Adrenal gland (tissue), 12 donors: Measurements from ENCODE around the gene DCK. TPM values are rescaled to one million over a fixed set of nuclear protein-coding genes. Genes with fewer than 3 reads are reported as not detected.

ENCODE experiments used
- DNase-seq, 7 donors: peaks; one replicate each; pipeline ENCODE4 v3.0.0-alpha.2; 2019 to 2020
- H3K27ac ChIP-seq, 5 donors: fragments of 200-600 bp; sonication (generic) in 4 of 5; 1 replicate in 3 of 5; 2 replicates in 2 of 5; pipeline versions ENCODE4 v1.5.1 to v1.8.0; 2016 to 2020; ENCODE audit warnings: mild to moderate bottlenecking in 1 of 5
- H3K27me3 ChIP-seq: fragments of 200-600 bp; 2 replicates; pipeline ENCODE4 v1.8.0; 2021
- H3K36me3 ChIP-seq, 2 donors: fragments of 200-600 bp; replicated peaks in 1 of 2; 1 replicate in 1 of 2; 2 replicates in 1 of 2; pipeline versions ENCODE4 v1.5.1 to v1.8.0; 2018 to 2022
- H3K4me1 ChIP-seq, 2 donors: fragments of 200-600 bp; replicated peaks in 1 of 2; 1 replicate in 1 of 2; 2 replicates in 1 of 2; pipeline versions ENCODE4 v1.5.1 to v1.8.0; 2018 to 2021
- H3K4me3 ChIP-seq, 4 donors: fragments of 200-600 bp; sonication (generic) in 3 of 4; one replicate each; pipeline ENCODE4 v1.5.1; 2016 to 2018
- H3K9me3 ChIP-seq, 3 donors: fragments of 200-600 bp; sonication (generic) in 1 of 3; replicated peaks in 1 of 3; 1 replicate in 2 of 3; 2 replicates in 1 of 3; pipeline versions ENCODE4 v1.5.1 to v1.8.0; 2016 to 2021
- CTCF ChIP-seq, 6 experiments: fragments of 450-650 bp in 4 of 6; fragments of 200-600 bp in 2 of 6; sonication (generic) in 1 of 6; IDR thresholded peaks; 1 replicate in 5 of 6; 2 replicates in 1 of 6; pipeline versions ENCODE4 v1.5.1 to v1.8.0; 2016 to 2021; ENCODE audit warnings: antibody characterized with exemption in 6 of 6, mild to moderate bottlenecking in 2 of 6, moderate library complexity in 1 of 6
- POLR2A ChIP-seq, 2 donors: fragments of 450-650 bp; IDR thresholded peaks; one replicate each; pipeline ENCODE4 v1.6.1; 2017; ENCODE audit warnings: antibody characterized with exemption in 2 of 2, mild to moderate bottlenecking in 2 of 2, moderate library complexity in 1 of 2
- WGBS, 4 donors: extraction: QIAGEN DNeasy Blood & Tissue Kit in 2 of 4; methylation state at CpG; one replicate each; pipeline versions ENCODE4 v1.1.5 to v1.1.7; 2013 to 2017; 5-methylcytosine and 5-hydroxymethylcytosine counted together
- intact Hi-C, 2 donors: fragments of 100-400 bp; cut with DNase I; formaldehyde crosslinking; loops; one replicate each; pipeline versions ENCODE4 v1.14.1 to v1.15.0; 2022 to 2023
- polyA plus RNA-seq, 3 donors: library from polyadenylated mRNA; stranded (reverse); fragments of 200-250 nt in 2 of 3; fragments of 350-450 nt in 1 of 3; fragmentation: Illumina TruSeq in 1 of 3; extraction: RNeasy Lipid Tissue Mini Kit (QIAGEN cat#74804) in 1 of 3; gene quantifications; one replicate each; pipeline ENCODE4 v1.2.3, GENCODE V29; 2013 to 2014
- total RNA-seq, 9 donors: library from RNA; depleted of rRNA in 4 of 9; stranded (reverse); fragments of >200 nt in 4 of 9; fragments of 120-200 nt in 1 of 9; fragmentation: NEBNext Ultra II Directional in 1 of 9; extraction: Animal tissue kit (Norgen Biotek cat#: 25700) in 1 of 9; gene quantifications; one replicate each; pipeline versions ENCODE4 v1.1.0 to v1.2.4, GENCODE V29; 2013 to 2023
- donor health status: healthy with polysubstance abuse.
- donor health status: Bipolar disorder and iron deficiency.
- donor health status: DM: yes; HTN: yes; CAD: no.
- donor health status: DM: no; HTN: no; CAD: no.
- donor health status: DM: no; HTN: no; CAD: no.
- donor health status: DM: yes; HTN: yes; CAD: no.

Gene DCK
- total and polyA plus RNA-seq, 12 donors = 2.5 to 21.0 (median 11.4) TPM

GRCh38 chr4:70946939-70947338 lies 46.5 kb upstream of the DCK start:
- Histone ChIP-seq H3K4me1 (peaks cover 0 to 3% of the 10 kb centered on the region in 2 donors), H3K9me3 (no peaks in the 10 kb centered on the region), H3K27ac (peak overlapping the region in 1 of 5 donors; percentile 47), H3K36me3 (no peaks in the 10 kb centered on the region), H3K27me3 (no peaks in the 10 kb centered on the region), H3K4me3 (no peak overlapping the region)
- TF ChIP-seq POLR2A (IDR thresholded peaks at IDR 0.05) (no peak), CTCF (IDR thresholded peaks at IDR 0.05) (no peak)
- intact Hi-C loops = no loop called here
- WGBS, 4 donors = 61 to 74% (median 67%) methylated on average over 4 of the region's 4 CpGs
- DNase-seq = no peak

- Histone ChIP-seq H3K4me1 (peaks cover 0 to 3% of the 10 kb centered on the region in 2 donors), H3K9me3 (no peaks in the 10 kb centered on the region), H3K4me3 (no peak overlapping the region), H3K27me3 (no peaks in the 10 kb centered on the region), H3K36me3 (no peaks in the 10 kb centered on the region), H3K27ac (no peak overlapping the region)
- TF ChIP-seq POLR2A (IDR thresholded peaks at IDR 0.05) (no peak), CTCF (IDR thresholded peaks at IDR 0.05) (no peak)
- intact Hi-C loops = no loop called here
- no peak for DNase-seq
- WGBS, 4 donors = 80 to 89% (median 85%) methylated on average over 5 of the region's 5 CpGs
Measured at GRCh38 chr4:70948665-70949260, 44.7 kb upstream of the DCK start.

GRCh38 chr4:70954032-70954431 lies 39.4 kb upstream of the DCK start:
- intact Hi-C loops = no loop called here
- H3K4me1 ChIP-seq = no peaks in the 10 kb centered on the region
- no peaks in the 10 kb centered on the region for H3K36me3 ChIP-seq
- no peaks in the 10 kb centered on the region for H3K9me3 ChIP-seq
- TF ChIP-seq CTCF (IDR thresholded peaks at IDR 0.05) (no peak), POLR2A (IDR thresholded peaks at IDR 0.05) (no peak)
- 54 to 100% (median 96%) methylated on average over 1 of the region's 1 CpG for WGBS, 4 donors
- H3K27me3 ChIP-seq = no peaks in the 10 kb centered on the region
- no peak for DNase-seq
- H3K27ac ChIP-seq = no peak overlapping the region
- no peak overlapping the region for H3K4me3 ChIP-seq

GRCh38 chr4:70956549-70957210 lies 36.8 kb upstream of the DCK start:
- no peaks in the 10 kb centered on the region for H3K9me3 ChIP-seq
- no peaks in the 10 kb centered on the region for H3K27me3 ChIP-seq
- no peak for DNase-seq
- H3K27ac ChIP-seq = no peak overlapping the region
- H3K36me3 ChIP-seq = peaks cover 0 to 13% of the 10 kb centered on the region in 2 donors
- intact Hi-C loops = no loop called here
- no peak overlapping the region for H3K4me3 ChIP-seq
- H3K4me1 ChIP-seq = no peaks in the 10 kb centered on the region
- 82 to 92% (median 90%) methylated on average over 5 of the region's 5 CpGs for WGBS, 4 donors
- TF ChIP-seq POLR2A (IDR thresholded peaks at IDR 0.05) (no peak), CTCF (IDR thresholded peaks at IDR 0.05) (no peak)
